Endothelial cell of umbilical vein (primary cell): ENCODE results near the gene TMC6. TPM values are rescaled to one million over a fixed set of nuclear protein-coding genes. Genes with fewer than 3 reads are reported as not detected.

ENCODE experiments used
- BruUV-seq: library from RNA; stranded (reverse); fragments of 400-500 nt; replicated peaks from 2 replicates; lab custom pipeline; 2021; lab: Mats Ljungman, UMichigan
- CTCF ChIA-PET: fragments of 300-600, 350-600 bp; sonication (Branson Sonifier 250); formaldehyde crosslinking; loops from one replicate; lab custom pipeline; 2021; ENCODE audit warnings: antibody characterized with exemption, inconsistent platforms; lab: Charles Lee
- POLR2A ChIA-PET: fragments of 300-600, 350-600 bp; sonication (Branson Sonifier 250); formaldehyde crosslinking; loops from one replicate; lab custom pipeline; 2021; ENCODE audit warnings: antibody characterized with exemption, inconsistent platforms; lab: Charles Lee
- DNase-seq: peaks from one replicate; pipeline ENCODE4 v3.0.0-alpha.2; 2011; ENCODE audit warnings: low read depth, low spot score
- FAIRE-seq: peaks from 2 replicates; lab custom pipeline; 2011; peaks lifted over from hg19 to GRCh38; lab: Jason Lieb, UNC
- H2AFZ ChIP-seq: 2 replicates; pipeline ENCODE4 v1.6.0; 2012; ENCODE audit warnings: low read depth, low read length, control low read depth, inconsistent platforms
- H3K27ac ChIP-seq: 2 replicates; pipeline ENCODE4 v1.5.1; 2011; ENCODE audit warnings: low read depth, mild to moderate bottlenecking, control low read depth, low read length, moderate library complexity; ENCODE audit not compliant: insufficient read depth
- H3K27me3 ChIP-seq, 2 experiments: 2 replicates each; pipeline versions ENCODE4 v1.6.0 to v1.6.1; 2011; ENCODE audit warnings: low read length in 2 of 2, mixed read lengths in 1 of 2; ENCODE audit not compliant: control insufficient read depth in 2 of 2, insufficient read depth in 2 of 2
- H3K36me3 ChIP-seq, 2 experiments: 2 replicates in 1 of 2; 3 replicates in 1 of 2; pipeline ENCODE4 v1.5.1; 2011; ENCODE audit warnings: low read length in 2 of 2, mild to moderate bottlenecking in 1 of 2, moderate library complexity in 1 of 2; ENCODE audit not compliant: control insufficient read depth in 2 of 2, insufficient read depth in 2 of 2; ENCODE audit errors: extremely low read depth in 1 of 2
- H3K4me1 ChIP-seq: 3 replicates; pipeline ENCODE4 v1.5.1; 2011; ENCODE audit warnings: mild to moderate bottlenecking, low read length; ENCODE audit not compliant: control insufficient read depth, insufficient read depth; ENCODE audit errors: extremely low read depth
- H3K4me2 ChIP-seq: 2 replicates; pipeline ENCODE4 v1.6.1; 2011; ENCODE audit warnings: low read length, control low read depth, mixed read lengths; ENCODE audit not compliant: insufficient read depth
- H3K4me3 ChIP-seq, 3 experiments: fragments of 200-600 bp in 1 of 3; sonication (generic), shearing (Covaris generic) in 1 of 3; replicated peaks in 1 of 3; 2 replicates each; pipeline ENCODE4 v1.5.1; 2011 to 2016; ENCODE audit warnings: control low read depth in 3 of 3, low read length in 3 of 3, mild to moderate bottlenecking in 2 of 3, inconsistent platforms in 1 of 3, low read depth in 1 of 3, moderate library complexity in 1 of 3; ENCODE audit not compliant: insufficient read depth in 1 of 3
- H3K79me2 ChIP-seq: 2 replicates; pipeline ENCODE4 v1.6.0; 2012; ENCODE audit warnings: low read length, inconsistent platforms; ENCODE audit not compliant: control insufficient read depth, insufficient read depth
- H3K9ac ChIP-seq: replicated peaks from 2 replicates; pipeline ENCODE3; 2011; ENCODE audit warnings: low read length, control low read depth; ENCODE audit not compliant: insufficient read depth; ENCODE audit errors: extremely low read depth
- H3K9me1 ChIP-seq: replicated peaks from 3 replicates; pipeline ENCODE4 v1.6.0; 2011; ENCODE audit warnings: mild to moderate bottlenecking, low read length; ENCODE audit not compliant: control insufficient read depth, insufficient read depth; ENCODE audit errors: extremely low read depth
- H3K9me3 ChIP-seq: replicated peaks from 2 replicates; pipeline ENCODE4 v1.5.1; 2012; ENCODE audit warnings: low read length, inconsistent platforms; ENCODE audit not compliant: control insufficient read depth, insufficient read depth
- H4K20me1 ChIP-seq: replicated peaks from 2 replicates; pipeline ENCODE3; 2011; ENCODE audit warnings: mild to moderate bottlenecking, low read length; ENCODE audit not compliant: control insufficient read depth, insufficient read depth; ENCODE audit errors: extremely low read depth
- CTCF ChIP-seq, 2 donors: IDR thresholded peaks; 1 replicate in 1 of 2; 2 replicates in 1 of 2; pipeline ENCODE4 v1.5.1; 2011; ENCODE audit warnings: low read length in 2 of 2, mild to moderate bottlenecking in 2 of 2, moderate library complexity in 2 of 2, control low read depth in 1 of 2, inconsistent platforms in 1 of 2, low read depth in 1 of 2; ENCODE audit not compliant: insufficient read depth in 1 of 2; ENCODE audit errors: extremely low read depth in 1 of 2
- EZH2 ChIP-seq: IDR thresholded peaks from 2 replicates; pipeline ENCODE4 v1.6.1; 2012; ENCODE audit warnings: borderline replicate concordance, low read depth, mild to moderate bottlenecking, moderate library complexity, low read length, inconsistent platforms; ENCODE audit not compliant: severe bottlenecking
- FOS ChIP-seq: IDR thresholded peaks from 2 replicates; pipeline ENCODE4 v1.6.1; 2011; ENCODE audit warnings: mild to moderate bottlenecking, low read length, moderate library complexity, borderline replicate concordance; ENCODE audit not compliant: insufficient read depth
- GATA2 ChIP-seq: IDR thresholded peaks from 2 replicates; pipeline ENCODE4 v1.7.0; 2011; ENCODE audit warnings: low read depth, mild to moderate bottlenecking, moderate library complexity, mixed read lengths, low read length; ENCODE audit not compliant: insufficient read length, insufficient read depth
- JUN ChIP-seq: IDR thresholded peaks from 2 replicates; pipeline ENCODE4 v1.6.1; 2011; ENCODE audit warnings: borderline replicate concordance, low read depth; ENCODE audit not compliant: insufficient read length, insufficient read depth
- MAX ChIP-seq: IDR thresholded peaks from 2 replicates; pipeline ENCODE4 v1.6.1; 2011; ENCODE audit not compliant: insufficient read depth, insufficient read length
- MYC ChIP-seq: IDR thresholded peaks from one replicate; pipeline ENCODE4 v1.6.1; 2011; ENCODE audit warnings: mild to moderate bottlenecking, low read depth, low read length
- POLR2A ChIP-seq: IDR thresholded peaks from 2 replicates; pipeline ENCODE4 v1.6.1; 2012; ENCODE audit warnings: low read depth, mild to moderate bottlenecking, control low read depth, low read length
- POLR2AphosphoS5 ChIP-seq: IDR thresholded peaks from 2 replicates; pipeline ENCODE4 v1.6.1; 2012; ENCODE audit warnings: low read depth, mild to moderate bottlenecking, control low read depth, low read length, moderate library complexity; ENCODE audit not compliant: insufficient read depth
- dilution Hi-C: fragments of 300-500 bp; cut with MboI; formaldehyde crosslinking; loops from one replicate; pipeline ENCODE4 v1.15.0; 2019; ENCODE audit warnings: low sequenced_read_pairs; ENCODE audit not compliant: extremely low pct_ligation_motif_present
- intact Hi-C: fragments of 100-400 bp; cut with micrococcal nuclease; formaldehyde crosslinking; loops from one replicate; pipeline ENCODE4 v1.10.0; 2022
- polyA plus RNA-seq, 4 experiments: library from polyadenylated mRNA; depleted of rRNA in 3 of 4; stranded (reverse) in 3 of 4; unstranded in 1 of 4; fragments of >200 nt; gene quantifications; 2 replicates each; pipeline versions ENCODE4 v1.2.1 to v1.2.3, GENCODE V29; 2011 to 2012; ENCODE audit warnings: missing spikeins in 1 of 4
- total RNA-seq: library from RNA; stranded (reverse); gene quantifications from 2 replicates; pipeline ENCODE4 v1.2.3, GENCODE V29; 2021

Gene TMC6
- total and polyA plus RNA-seq, 2 donors (not counting 3 experiments of a cell fraction or from before 2014, with no cell fraction given): 23.2 to 72.4 TPM

- intact Hi-C loops (no loop called here), dilution Hi-C loops (no loop called here)
- no peaks in the 10 kb centered on the region for H3K27me3 ChIP-seq
- no peak for FAIRE-seq
- no peak overlapping the region for H3K4me2 ChIP-seq
- no peak for DNase-seq
- no TSS peak for BruUV-seq
- no peak overlapping the region for H3K4me3 ChIP-seq
- H4K20me1 ChIP-seq: no peaks in the 10 kb centered on the region
- peaks cover 5 to 38% of the 10 kb centered on the region in 2 experiments for H3K36me3 ChIP-seq
- ChIA-PET POLR2A (no interaction called here), CTCF (interaction anchor here (1.0 to 4.5 kb wide), 3 partner anchors 12 to 77 kb away, joined by 3 to 37 read pairs (median 4); no protein-coding TSS in a partner anchor)
- H3K27ac ChIP-seq: no peak overlapping the region
- no peaks in the 10 kb centered on the region for H3K79me2 ChIP-seq
- no peak for TF ChIP-seq CTCF (IDR thresholded peaks at IDR 0.05; ENCODE audit: extremely low read depth in 1 of 2, insufficient read depth in 1 of 2, low read depth in 1 of 2, low read length in 2 of 2)
- no peak for TF ChIP-seq JUN
- TF ChIP-seq MAX: no peak
- no peak for TF ChIP-seq GATA2
- TF ChIP-seq MYC: no peak
- TF ChIP-seq POLR2AphosphoS5: no peak
- TF ChIP-seq EZH2: no peak
- no peak for TF ChIP-seq POLR2A
- TF ChIP-seq FOS: no peak
- H2AFZ ChIP-seq: no peak overlapping the region
- H3K9me3 ChIP-seq: no peaks in the 10 kb centered on the region
- H3K9me1 ChIP-seq: no peaks in the 10 kb centered on the region
- H3K9ac ChIP-seq: no peak overlapping the region
- H3K4me1 ChIP-seq: no peaks in the 10 kb centered on the region
Measured at GRCh38 chr17:78096093-78096492, 32.5 kb downstream of the TMC6 start.
